IMR-90 (cell line): ENCODE data around the gene COL5A1. TPM values are rescaled to one million over a fixed set of nuclear protein-coding genes. Genes with fewer than 3 reads are reported as not detected.

Experiments
- ATAC-seq: fragments of 200-7000 bp; cut with Tn5 transposase; 2 replicates; pipeline ENCODE4 v1.9.1; 2020; ENCODE audit warnings: low read depth, mild to moderate bottlenecking, moderate library complexity
- BruUV-seq: library from RNA; stranded (reverse); fragments of 400-500 nt; replicated peaks from 2 replicates; lab custom pipeline; 2021; lab: Mats Ljungman, UMichigan
- CTCF ChIA-PET: fragments of 300-600 bp; formaldehyde crosslinking; extraction: SDS; loops from one replicate; lab custom pipeline; 2021; ENCODE audit warnings: antibody characterized with exemption; lab: Yijun Ruan, JAX
- POLR2A ChIA-PET: fragments of 300-600 bp; sonication (Branson Sonifier 250); formaldehyde crosslinking; loops from one replicate; lab custom pipeline; 2022; ENCODE audit warnings: antibody characterized with exemption; ENCODE audit not compliant: unreplicated experiment; lab: Charles Lee
- DNase-seq: peaks from one replicate; pipeline ENCODE4 v3.0.0; 2013
- H2AFZ ChIP-seq: replicated peaks from 2 replicates; pipeline ENCODE3; 2013; ENCODE audit warnings: low read length, mild to moderate bottlenecking; ENCODE audit not compliant: poor library complexity
- H2AK5ac ChIP-seq: 2 replicates; pipeline ENCODE4 v1.6.1; 2013; ENCODE audit warnings: low read depth, low read length, inconsistent platforms
- H2AK9ac ChIP-seq: replicated peaks from 2 replicates; pipeline ENCODE3; 2013; ENCODE audit warnings: mild to moderate bottlenecking, low read depth, low read length, moderate library complexity; ENCODE audit not compliant: poor library complexity
- H2BK120ac ChIP-seq: 2 replicates; pipeline ENCODE4 v1.6.1; 2013; ENCODE audit warnings: low read depth, low read length, inconsistent platforms
- H2BK15ac ChIP-seq: 3 replicates; pipeline ENCODE4 v1.6.1; 2013; ENCODE audit warnings: low read depth, low read length, inconsistent platforms
- H2BK20ac ChIP-seq: 2 replicates; pipeline ENCODE4 v1.6.1; 2013; ENCODE audit warnings: low read depth, mild to moderate bottlenecking, inconsistent platforms, low read length, moderate library complexity
- H2BK5ac ChIP-seq: 2 replicates; pipeline ENCODE4 v1.6.1; 2013; ENCODE audit warnings: mild to moderate bottlenecking, low read depth, low read length, inconsistent platforms; ENCODE audit not compliant: poor library complexity, severe bottlenecking
- H3K14ac ChIP-seq: replicated peaks from 2 replicates; pipeline ENCODE4 v1.6.1; 2013; ENCODE audit warnings: low read depth, low read length, inconsistent platforms
- H3K18ac ChIP-seq: 2 replicates; pipeline ENCODE4 v1.6.1; 2013; ENCODE audit warnings: low read depth, low read length, control low read depth
- H3K23ac ChIP-seq: 2 replicates; pipeline ENCODE4 v1.6.1; 2013; ENCODE audit warnings: low read depth, low read length, inconsistent platforms
- H3K27ac ChIP-seq: 2 replicates; pipeline ENCODE4 v1.5.1; 2013; ENCODE audit warnings: mild to moderate bottlenecking, control low read depth, low read length; ENCODE audit not compliant: insufficient read depth
- H3K27me3 ChIP-seq: 2 replicates; pipeline ENCODE4 v1.6.1; 2013; ENCODE audit warnings: low read length; ENCODE audit not compliant: control insufficient read depth, insufficient read depth
- H3K36me3 ChIP-seq: 2 replicates; pipeline ENCODE4 v1.6.1; 2013; ENCODE audit warnings: low read length, mixed read lengths; ENCODE audit not compliant: control insufficient read depth, insufficient read depth
- H3K4ac ChIP-seq: 2 replicates; pipeline ENCODE4 v1.6.1; 2013; ENCODE audit warnings: low read depth, low read length, inconsistent platforms
- H3K4me1 ChIP-seq: 2 replicates; pipeline ENCODE4 v1.6.1; 2013; ENCODE audit warnings: low read length, mixed read lengths; ENCODE audit not compliant: control insufficient read depth, insufficient read depth
- H3K4me2 ChIP-seq: 2 replicates; pipeline ENCODE4 v1.6.1; 2013; ENCODE audit warnings: low read depth, mild to moderate bottlenecking, control low read depth, low read length, moderate library complexity
- H3K4me3 ChIP-seq: 2 replicates; pipeline ENCODE4 v1.5.1; 2013; ENCODE audit warnings: low read depth, mild to moderate bottlenecking, control low read depth, low read length, moderate library complexity; ENCODE audit not compliant: insufficient read depth
- H3K56ac ChIP-seq: 2 replicates; pipeline ENCODE4 v1.6.1; 2013; ENCODE audit warnings: low read length, inconsistent platforms; ENCODE audit not compliant: insufficient read depth; ENCODE audit errors: extremely low read depth
- H3K79me1 ChIP-seq, 2 experiments: 2 replicates each; pipeline ENCODE4 v1.6.1; 2013; ENCODE audit warnings: low read length in 2 of 2, inconsistent platforms in 1 of 2, low read depth in 1 of 2
- H3K9ac ChIP-seq: 2 replicates; pipeline ENCODE4 v1.6.1; 2013; ENCODE audit warnings: low read depth, low read length, control low read depth
- H3K9me1 ChIP-seq: 2 replicates; pipeline ENCODE4 v1.6.1; 2013; ENCODE audit warnings: low read length, inconsistent platforms; ENCODE audit not compliant: insufficient read depth
- H3K9me3 ChIP-seq: 2 replicates; pipeline ENCODE4 v1.6.1; 2013; ENCODE audit warnings: low read length; ENCODE audit not compliant: control insufficient read depth, insufficient read depth
- H4K20me1 ChIP-seq: 2 replicates; pipeline ENCODE4 v1.6.1; 2013; ENCODE audit warnings: low read length, inconsistent platforms; ENCODE audit not compliant: insufficient read depth
- H4K5ac ChIP-seq: 2 replicates; pipeline ENCODE4 v1.6.1; 2013; ENCODE audit warnings: mild to moderate bottlenecking, low read depth, low read length, control low read depth
- H4K8ac ChIP-seq, 2 experiments: 2 replicates each; pipeline ENCODE4 v1.6.1; 2013; ENCODE audit warnings: low read depth in 2 of 2, low read length in 2 of 2, control low read depth in 1 of 2, inconsistent platforms in 1 of 2
- H4K91ac ChIP-seq: 2 replicates; pipeline ENCODE4 v1.6.1; 2013; ENCODE audit warnings: low read depth, low read length, inconsistent platforms; ENCODE audit not compliant: insufficient read depth
- BHLHE40 ChIP-seq: fragments of 150-350 bp; IDR thresholded peaks from 2 replicates; pipeline ENCODE4 v1.6.1; 2016; ENCODE audit warnings: mild to moderate bottlenecking, low read depth, low read length
- CEBPB ChIP-seq: IDR thresholded peaks from 2 replicates; pipeline ENCODE4 v1.6.1; 2012; ENCODE audit warnings: low read depth, low read length, improper control_type of control experiment
- CHD1 ChIP-seq: IDR thresholded peaks from 2 replicates; pipeline ENCODE4 v1.6.1; 2012; ENCODE audit warnings: low read depth, low read length, improper control_type of control experiment
- FOS ChIP-seq: fragments of 150-350 bp; IDR thresholded peaks from 2 replicates; pipeline ENCODE4 v1.6.1; 2016; ENCODE audit warnings: low read depth, low read length
- MAZ ChIP-seq: IDR thresholded peaks from 2 replicates; pipeline ENCODE4 v1.6.1; 2012; ENCODE audit warnings: low read depth, mild to moderate bottlenecking, low read length, improper control_type of control experiment, moderate library complexity, borderline replicate concordance
- MXI1 ChIP-seq: IDR thresholded peaks from 2 replicates; pipeline ENCODE4 v1.6.1; 2012; ENCODE audit warnings: low read depth, mild to moderate bottlenecking, low read length, moderate library complexity, borderline replicate concordance
- NFE2L2 ChIP-seq: fragments of 150-350 bp; IDR thresholded peaks from 2 replicates; pipeline ENCODE4 v1.6.1; 2016; ENCODE audit warnings: low read depth, mild to moderate bottlenecking, low read length
- POLR2A ChIP-seq: IDR thresholded peaks from 2 replicates; pipeline ENCODE4 v1.6.1; 2012; ENCODE audit warnings: mild to moderate bottlenecking, low read depth, low read length
- RAD21 ChIP-seq: IDR thresholded peaks from 2 replicates; pipeline ENCODE4 v1.6.1; 2012; ENCODE audit warnings: low read length, improper control_type of control experiment
- RCOR1 ChIP-seq: IDR thresholded peaks from 2 replicates; pipeline ENCODE4 v1.6.1; 2012; ENCODE audit warnings: mild to moderate bottlenecking, low read length, improper control_type of control experiment; ENCODE audit not compliant: insufficient replicate concordance
- RFX5 ChIP-seq: IDR thresholded peaks from 2 replicates; pipeline ENCODE4 v1.8.0; 2012; ENCODE audit warnings: low read depth, mild to moderate bottlenecking, low read length, moderate library complexity
- USF2 ChIP-seq: fragments of 150-350 bp; IDR thresholded peaks from 2 replicates; pipeline ENCODE4 v1.6.1; 2017; ENCODE audit warnings: mild to moderate bottlenecking, antibody characterized with exemption, low read length, low read depth
- WGBS, 2 experiments: methylation state at CpG; one replicate each; pipeline versions ENCODE4 v1.1.5 to v1.1.7; 2013; ENCODE audit warnings: missing lambda C conversion rate in 2 of 2; ENCODE audit not compliant: insufficient read length in 1 of 2; ENCODE audit errors: extremely low coverage in 2 of 2; 5-methylcytosine and 5-hydroxymethylcytosine counted together
- dilution Hi-C: fragments of 300-500 bp; cut with HindIII; formaldehyde crosslinking; loops from one replicate; pipeline ENCODE4 v1.14.3; 2018; ENCODE audit warnings: low sequenced_read_pairs; ENCODE audit not compliant: unreplicated experiment
- in situ Hi-C: fragments of 300-500 bp; cut with MboI; formaldehyde crosslinking; loops from 3 replicates; pipeline ENCODE4 v1.14.3; 2019; ENCODE audit warnings: low sequenced_read_pairs, inconsistent platforms, mixed read lengths
- intact Hi-C: fragments of 100-400 bp; cut with micrococcal nuclease; formaldehyde crosslinking; loops from 2 replicates; pipeline ENCODE4 v1.10.0; 2022
- polyA plus RNA-seq, 3 experiments: library from polyadenylated mRNA; depleted of rRNA; stranded (reverse); fragments of >200 nt; gene quantifications; 2 replicates each; pipeline ENCODE4 v1.2.3, GENCODE V29; 2012; ENCODE audit warnings: low replicate concordance in 1 of 3
- total RNA-seq: library from RNA; depleted of rRNA; stranded (reverse); fragments of >200 nt; gene quantifications from 2 replicates; pipeline ENCODE4 v1.2.3, GENCODE V29; 2012

COL5A1 gene
- total and polyA plus RNA-seq, 2 of the 4 experiments (the other 2 are of a cell fraction) = 19.2 to 173 TPM

DNA sequence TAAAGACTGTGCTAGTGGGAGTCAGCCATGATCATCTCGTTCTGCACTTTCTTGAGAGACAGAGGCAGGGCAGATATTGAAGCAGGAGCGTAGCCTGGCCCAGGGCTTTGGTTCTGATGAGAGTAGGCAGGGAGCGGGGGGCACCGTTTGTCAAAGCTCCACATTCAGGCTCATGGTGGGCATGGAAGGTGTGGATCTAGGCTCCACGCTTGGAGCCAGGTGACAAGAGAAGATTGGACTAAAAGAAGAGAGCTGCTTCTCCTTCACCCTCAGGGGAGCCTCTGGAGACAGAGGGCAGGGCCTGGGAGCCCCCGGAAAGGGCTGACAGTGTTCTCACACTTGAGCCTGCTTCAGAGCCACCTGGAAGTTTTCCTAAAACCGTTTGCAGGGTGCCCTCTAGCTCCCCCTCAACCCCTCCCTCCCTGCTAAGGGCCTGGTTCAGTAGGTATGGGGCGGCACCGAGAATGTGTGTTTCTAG, 214.3 kb downstream of the COL5A1 start:
- ATAC-seq (no peak), DNase-seq (no peak)
- Histone ChIP-seq H3K9me3 (peaks cover 2% of the 10 kb centered on the region), H2BK20ac (no peak overlapping the region), H3K9me1 (peaks cover 3% of the 10 kb centered on the region; the same call in 1 of the 2 replicates), H3K79me1 (no peaks in the 10 kb centered on the region), H3K36me3 (no peaks in the 10 kb centered on the region), H2BK120ac (no peak overlapping the region), H4K91ac (no peak overlapping the region), H3K4me2 (no peak overlapping the region), H3K56ac (no peak overlapping the region), H3K4me3 (no peak overlapping the region), H3K18ac (no peak overlapping the region), H2AK9ac (no peak overlapping the region), H2AFZ (no peak overlapping the region), H4K20me1 (no peaks in the 10 kb centered on the region; the same call in 1 of the 2 replicates), H4K8ac (no peak overlapping the region), H3K4ac (no peak overlapping the region), H4K5ac (no peak overlapping the region), H3K27ac (no peak overlapping the region), H2BK15ac (no peak overlapping the region), H3K4me1 (peaks cover 6% of the 10 kb centered on the region; the same call in 1 of the 2 replicates), H2BK5ac (no peak overlapping the region), H3K27me3 (peaks cover 4% of the 10 kb centered on the region; the same call in 1 of the 2 replicates), H3K14ac (no peak overlapping the region), H3K23ac (no peak overlapping the region), H2AK5ac (no peak overlapping the region), H3K9ac (no peak overlapping the region)
- in situ Hi-C loops (no loop called here), dilution Hi-C loops (no loop called here), intact Hi-C loops (no loop called here)
- no TSS peak for BruUV-seq
- 80% methylated on average over 2 of the region's 9 CpGs; no CpG with 5 or more reads in 1 of the 2 experiments for WGBS, 2 experiments
- ChIA-PET POLR2A (no interaction called here), CTCF (no interaction called here)
- TF ChIP-seq NFE2L2 (no peak), MXI1 (no peak), CEBPB (no peak), CHD1 (no peak), BHLHE40 (no peak), RFX5 (no peak), FOS (no peak), MAZ (no peak), USF2 (no peak), POLR2A (no peak), RAD21 (no peak), RCOR1 (no peak)
